ENCODE data around the gene TMEM86B.
"Not testable (repeated sequence)": the region's sequence is repeated elsewhere in the genome, so short reads cannot be mapped to it uniquely, and the experiment has no call there.

TMEM86B gene

DNA sequence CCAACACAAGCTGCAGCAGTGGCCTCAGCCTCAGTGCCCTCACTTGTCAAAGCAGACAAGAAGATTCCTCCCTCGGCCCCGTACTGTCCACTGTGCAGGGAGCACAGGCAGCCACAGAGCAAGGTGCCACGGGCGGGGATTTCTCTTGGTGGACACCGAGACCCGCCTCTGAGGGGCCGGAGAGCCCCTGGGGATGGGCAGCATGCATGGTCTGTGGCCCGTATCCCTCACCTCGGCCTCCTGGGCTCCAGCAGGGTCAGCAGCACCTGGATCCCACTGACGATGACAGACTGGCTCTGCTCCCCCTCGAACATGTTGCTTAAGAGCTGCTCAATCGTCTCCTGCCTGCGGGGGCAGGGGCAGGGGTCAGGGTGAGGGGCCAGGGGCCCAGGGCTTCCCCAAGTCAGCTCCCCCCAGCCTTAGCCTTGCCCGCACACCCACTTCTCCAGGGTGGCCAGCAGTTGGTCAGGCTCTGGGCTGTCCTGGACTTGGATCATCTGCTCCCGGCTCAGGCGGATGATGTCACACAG is 13.4 kb upstream of the TMEM86B start:
- no peak for DNase-seq (ENCODE audit: low read depth)

- no peak for DNase-seq (ENCODE audit: low read depth)
These were observed 12.8 kb upstream of the TMEM86B start for GRCh38 chr19:55241143-55241934.

DNA sequence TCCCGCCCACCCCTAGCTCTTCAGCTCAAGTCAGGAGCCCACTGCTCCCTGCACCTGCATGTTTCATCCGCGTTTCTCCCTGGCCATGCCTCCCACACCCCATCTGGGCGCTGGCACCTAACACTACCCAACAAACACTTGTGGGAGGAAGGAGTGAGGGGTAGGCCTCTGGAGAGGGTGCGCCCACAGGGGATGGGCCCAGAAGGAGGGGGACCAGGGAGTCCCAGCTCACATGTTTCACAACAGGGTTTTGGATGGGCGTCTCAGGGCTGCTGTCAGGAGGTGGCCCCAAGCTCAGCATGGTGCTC is 12.1 kb upstream of the TMEM86B start:
- no peak for DNase-seq (ENCODE audit: low read depth)

- DNase-seq (ENCODE audit: low read depth), result no peak
These were observed 10.4 kb upstream of the TMEM86B start for GRCh38 chr19:55239004-55239403.

DNA sequence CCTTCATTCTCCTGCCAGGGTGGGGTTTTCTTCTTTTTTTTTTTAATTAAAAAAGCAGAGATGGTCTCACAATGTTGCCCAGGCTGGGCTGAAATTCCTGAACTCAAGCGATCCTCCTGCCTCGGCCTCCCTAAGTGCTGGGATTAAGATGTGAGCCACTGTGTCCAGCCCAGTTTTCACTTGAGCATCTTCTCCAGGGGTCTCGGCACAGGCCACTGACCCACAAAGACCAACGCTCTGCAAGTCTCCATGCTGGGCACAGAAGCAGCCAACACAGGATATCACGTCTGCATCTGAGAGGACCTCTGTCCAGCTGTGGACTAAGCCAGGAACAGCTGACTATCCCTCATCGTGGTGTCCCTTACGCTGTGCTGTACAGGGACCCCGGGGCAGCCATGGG is 9.5 kb upstream of the TMEM86B start:
- no peak for DNase-seq (ENCODE audit: low read depth)

- no peak for DNase-seq (ENCODE audit: low read depth)
These were observed 4.4 kb upstream of the TMEM86B start for GRCh38 chr19:55232986-55233385.

DNA sequence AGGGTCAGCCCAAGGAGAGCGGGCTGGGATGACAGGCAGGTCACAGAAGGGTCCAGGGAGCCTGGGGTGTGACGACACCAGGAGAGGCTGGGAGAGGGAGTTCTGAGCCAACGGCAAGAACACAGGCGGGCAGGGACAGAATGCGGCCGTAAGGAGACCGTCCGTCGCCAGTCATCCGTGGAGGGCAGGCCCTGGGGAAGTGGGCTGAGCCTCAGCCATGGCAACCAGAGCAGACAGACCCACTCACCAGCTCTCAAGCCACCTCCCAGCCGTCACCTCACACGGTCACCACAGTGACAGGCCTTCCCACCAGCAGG is 3.7 kb upstream of the TMEM86B start:
- no peak for DNase-seq (ENCODE audit: low read depth)

DNA sequence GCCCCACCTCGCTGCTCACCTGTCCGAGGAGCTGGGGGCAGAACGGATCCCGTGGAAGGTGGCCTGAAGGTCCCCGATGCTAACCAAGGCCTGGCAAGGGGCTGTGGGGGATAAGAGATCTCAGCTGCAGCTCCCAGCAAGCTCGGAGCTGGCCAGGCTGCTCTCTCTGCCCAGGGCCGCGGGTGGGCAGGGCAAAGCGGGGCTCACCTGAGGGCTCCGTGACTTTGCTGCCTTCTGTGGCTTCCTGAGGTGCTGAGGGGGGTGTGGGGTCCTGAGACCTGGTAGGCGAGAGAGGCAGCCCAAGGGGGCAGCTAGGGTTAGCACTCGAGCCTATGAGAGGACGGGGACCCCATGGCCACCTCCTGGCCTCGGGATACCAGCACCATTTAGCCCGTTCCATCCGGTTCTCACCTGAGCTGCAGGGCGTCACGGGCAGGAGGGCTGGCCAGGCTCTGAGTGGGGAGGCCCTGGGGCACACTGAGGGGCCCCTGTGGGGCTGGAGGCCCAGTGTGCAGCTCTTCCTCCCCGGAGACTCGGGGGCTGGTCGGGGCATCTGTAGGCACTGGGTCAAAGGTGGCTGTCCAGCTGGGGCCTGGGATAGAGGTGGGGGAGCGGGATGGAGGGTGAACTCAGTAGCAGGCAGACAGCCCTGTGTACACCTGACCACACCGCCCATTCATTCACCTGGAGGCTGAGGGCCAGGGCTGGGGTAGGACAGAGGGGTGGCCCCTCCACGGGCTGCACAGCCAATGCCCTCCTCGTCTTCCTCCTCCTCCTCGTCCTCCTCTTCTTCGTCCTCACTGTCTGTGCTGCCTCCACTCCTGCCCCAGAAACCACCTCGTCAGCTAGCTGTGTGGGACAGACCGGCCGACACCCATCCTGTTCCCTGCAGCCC is 3.1 kb upstream of the TMEM86B start:
- no peak for DNase-seq (ENCODE audit: low read depth)

- no peak for DNase-seq (ENCODE audit: low read depth)
These were observed 2.2 kb upstream of the TMEM86B start for GRCh38 chr19:55230780-55231179.

GRCh38 chr19:55230329-55230728 is 1.8 kb upstream of the TMEM86B start:
- no peak for DNase-seq (ENCODE audit: low read depth)

GRCh38 chr19:55229789-55230182 is 1.2 kb upstream of the TMEM86B start:
- DNase-seq (ENCODE audit: low read depth), result no peak

- no peak for DNase-seq (ENCODE audit: low read depth)
These were observed 704 bp upstream of the TMEM86B start for GRCh38 chr19:55229145-55229788.

DNA sequence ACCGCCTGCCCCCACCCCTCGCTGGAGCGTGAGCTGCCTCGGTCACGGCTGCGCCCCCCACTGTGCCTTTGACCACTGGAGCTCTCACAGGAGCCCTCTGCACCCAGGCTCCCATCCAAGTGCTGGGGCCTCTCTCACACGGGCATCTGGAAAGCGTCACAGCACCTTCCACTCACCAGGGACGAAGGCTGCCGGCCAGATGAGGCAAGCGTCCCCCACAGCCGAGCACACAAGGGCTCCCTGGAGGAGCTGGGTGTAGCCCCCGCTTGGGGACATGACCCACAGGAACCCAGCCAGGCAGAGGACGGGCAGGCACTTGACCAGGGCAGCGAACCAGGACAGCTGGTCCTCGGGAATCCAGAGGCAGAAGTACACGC is 560 bp downstream of the TMEM86B start:
- DNase-seq (ENCODE audit: low read depth), result no peak

DNA sequence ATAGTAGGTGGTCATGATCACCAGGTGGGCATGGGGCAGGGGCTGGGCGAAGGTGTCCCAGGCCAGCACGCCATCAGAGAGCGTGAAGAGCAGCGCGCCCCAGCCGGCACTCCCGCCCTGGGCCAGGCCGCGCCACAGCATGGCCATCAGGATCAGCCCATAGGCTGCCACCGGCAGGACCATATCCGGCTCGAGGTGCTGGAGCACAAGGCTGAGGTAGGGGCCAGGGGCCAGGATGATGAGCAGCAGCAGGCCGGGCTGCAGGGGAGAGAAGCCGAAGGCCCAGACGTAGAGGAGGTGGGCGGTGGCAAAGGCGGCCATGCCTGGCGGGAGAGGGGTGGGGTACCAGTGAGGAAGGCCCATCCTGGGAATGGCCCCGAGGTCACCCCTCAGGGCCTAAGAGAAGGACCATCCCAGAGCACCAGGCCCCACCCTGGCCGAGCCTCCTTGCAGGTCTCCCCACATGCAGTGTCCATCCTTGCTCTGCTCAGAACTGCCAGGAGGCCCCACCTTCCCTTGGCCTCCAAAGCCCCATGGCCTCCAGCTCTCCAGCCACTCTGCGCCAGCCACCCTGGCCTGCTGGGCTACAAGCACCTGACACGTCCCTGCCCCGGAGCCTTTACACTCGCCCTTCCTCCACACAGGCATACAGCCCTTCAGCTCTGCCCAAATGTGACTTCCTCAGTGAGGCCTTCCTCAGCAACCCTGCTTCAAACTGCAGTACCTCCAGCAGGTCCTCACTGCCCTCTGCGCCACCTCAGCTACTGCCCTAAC is 1.1 kb downstream of the TMEM86B start:
- no peak for DNase-seq (ENCODE audit: low read depth)

GRCh38 chr19:55226788-55227187 is 1.8 kb downstream of the TMEM86B start:
- DNase-seq (ENCODE audit: low read depth), result no peak

DNA sequence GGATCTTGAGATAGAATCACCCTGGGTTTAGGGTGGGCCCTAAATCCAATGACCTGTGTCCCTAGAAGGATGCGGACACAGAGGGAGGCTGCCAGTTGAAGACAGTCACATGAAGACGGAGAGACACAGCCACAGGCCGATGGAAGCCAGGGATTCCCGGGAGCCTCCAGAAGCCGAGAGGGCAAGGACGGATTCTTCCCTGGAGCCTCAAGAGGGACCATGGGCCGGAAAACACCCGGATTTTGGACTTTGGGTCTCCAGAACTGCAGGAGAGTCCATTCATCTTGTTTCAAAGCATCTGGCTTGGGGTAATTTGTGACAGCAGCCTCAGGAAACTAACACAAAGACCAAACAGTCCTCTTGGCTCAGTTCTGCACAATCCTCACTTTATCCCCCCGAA is 2.3 kb downstream of the TMEM86B start:
- DNase-seq (ENCODE audit: low read depth), result no peak

GRCh38 chr19:55225415-55225958 is 3.1 kb downstream of the TMEM86B start:
- no peak for DNase-seq (ENCODE audit: low read depth)

GRCh38 chr19:55224679-55225414 is 3.7 kb downstream of the TMEM86B start:
- DNase-seq (ENCODE audit: low read depth), result not testable (repeated sequence)

DNA sequence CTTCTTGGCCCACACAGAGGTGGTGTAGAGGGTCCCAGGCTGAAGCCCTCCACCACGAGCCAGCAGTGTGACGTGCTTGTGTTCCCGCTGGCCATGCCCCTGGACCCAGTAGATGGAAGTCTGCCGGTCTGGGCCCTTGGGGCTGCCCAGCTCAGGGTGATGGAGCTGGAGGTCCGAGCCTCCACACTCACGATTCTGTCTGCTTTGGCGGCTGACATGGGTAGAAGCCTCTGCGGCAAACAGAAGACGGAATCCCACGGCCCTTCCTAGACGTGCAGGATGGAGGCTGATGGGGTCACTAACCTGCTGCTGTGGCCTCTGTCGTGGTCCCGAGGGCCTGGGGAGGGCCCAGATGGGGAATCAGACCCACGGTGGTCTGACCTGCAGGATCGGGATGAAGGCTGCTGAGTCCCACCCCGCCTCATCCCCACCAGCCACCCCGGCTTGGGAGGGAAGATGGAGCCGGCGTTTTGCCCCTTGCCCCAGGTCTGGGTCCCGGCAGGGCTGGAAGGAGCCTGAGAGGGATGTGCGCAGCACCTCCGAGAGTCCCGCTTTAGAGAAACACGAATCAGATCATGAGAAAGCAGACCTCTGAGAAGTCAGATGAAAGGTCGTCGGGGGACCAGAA is 4.4 kb downstream of the TMEM86B start:
- DNase-seq (ENCODE audit: low read depth), result no peak

DNA sequence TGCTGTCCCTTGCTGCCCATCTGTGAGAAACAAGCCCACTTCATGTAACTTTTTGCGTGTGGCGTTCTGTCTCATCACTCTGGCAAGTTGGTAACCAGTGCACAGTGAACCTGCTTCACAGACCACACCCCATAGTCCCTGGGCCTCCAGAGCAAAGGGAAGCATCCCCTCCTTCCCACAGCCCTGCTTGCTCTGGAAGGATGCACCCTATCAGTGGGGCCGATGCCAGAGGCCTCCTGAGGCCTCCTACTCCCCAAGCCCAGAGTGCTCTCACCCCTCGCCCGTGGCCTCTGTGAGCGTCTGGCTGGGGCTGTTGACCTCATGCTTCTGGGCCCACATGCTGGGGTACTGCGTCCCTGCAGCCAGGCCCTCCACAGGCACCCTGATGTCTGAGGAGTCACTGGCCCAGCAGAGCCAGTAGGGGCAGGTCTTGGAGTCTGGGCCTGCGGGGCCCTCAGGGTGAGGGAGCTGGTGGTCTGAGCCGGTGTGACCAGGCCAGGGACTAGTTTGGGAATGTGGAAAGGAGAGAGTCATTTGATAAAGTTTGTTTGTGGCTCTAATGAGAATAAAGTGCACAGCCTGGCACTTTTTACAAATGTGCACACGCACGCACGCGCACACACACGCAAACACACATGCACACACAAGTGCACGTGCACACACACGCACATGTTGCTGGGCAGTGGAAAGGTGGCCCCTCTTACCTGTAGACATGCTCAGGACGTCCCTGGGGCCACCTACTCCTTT is 5.1 kb downstream of the TMEM86B start:
- no peak for DNase-seq (ENCODE audit: low read depth)
